Tibial artery (tissue), 4 donors: ENCODE measurements around the gene METTL13.

Experiments
- DNase-seq, 2 donors: peaks; one replicate each; pipeline ENCODE4 v3.0.0-alpha.2; 2019
- H3K27ac ChIP-seq, 2 donors: fragments of 200-600 bp; sonication (generic) in 1 of 2; 1 replicate in 1 of 2; 2 replicates in 1 of 2; pipeline ENCODE4 v1.5.1; 2018 to 2019; ENCODE audit warnings: mild to moderate bottlenecking in 1 of 2
- H3K27me3 ChIP-seq, 2 donors: fragments of 200-600 bp; sonication (generic) in 1 of 2; one replicate each; pipeline versions ENCODE4 v1.5.1 to v1.6.0; 2016 to 2019
- H3K36me3 ChIP-seq, 3 donors: fragments of 200-600 bp; sonication (generic) in 2 of 3; one replicate each; pipeline ENCODE4 v1.5.1; 2016 to 2019; ENCODE audit warnings: mild to moderate bottlenecking in 2 of 3
- H3K4me1 ChIP-seq, 4 donors: fragments of 200-600 bp; sonication (generic) in 2 of 4; 1 replicate in 3 of 4; 2 replicates in 1 of 4; pipeline ENCODE4 v1.5.1; 2016 to 2019
- H3K4me3 ChIP-seq, 2 donors: fragments of 200-600 bp; sonication (generic) in 1 of 2; 1 replicate in 1 of 2; 2 replicates in 1 of 2; pipeline ENCODE4 v1.5.1; 2018 to 2019; ENCODE audit warnings: mild to moderate bottlenecking in 2 of 2
- H3K9me3 ChIP-seq, 3 donors: fragments of 200-600 bp; sonication (generic) in 1 of 3; one replicate each; pipeline ENCODE4 v1.5.1; 2016 to 2019
- intact Hi-C: fragments of 100-400 bp; cut with DNase I; formaldehyde crosslinking; loops from one replicate; pipeline ENCODE4 v1.15.0; 2023; ENCODE audit warnings: low total_unique reads
- TF ChIP-seq, protein P1 (sequence below), 2 experiments: fragments of 200-600 bp in 1 of 2; fragments of 450-650 bp in 1 of 2; IDR thresholded peaks; one replicate each; pipeline ENCODE4 v1.5.1; 2017 to 2019; ENCODE audit warnings: antibody characterized with exemption in 2 of 2, mild to moderate bottlenecking in 1 of 2, moderate library complexity in 1 of 2

Gene METTL13

DNA sequence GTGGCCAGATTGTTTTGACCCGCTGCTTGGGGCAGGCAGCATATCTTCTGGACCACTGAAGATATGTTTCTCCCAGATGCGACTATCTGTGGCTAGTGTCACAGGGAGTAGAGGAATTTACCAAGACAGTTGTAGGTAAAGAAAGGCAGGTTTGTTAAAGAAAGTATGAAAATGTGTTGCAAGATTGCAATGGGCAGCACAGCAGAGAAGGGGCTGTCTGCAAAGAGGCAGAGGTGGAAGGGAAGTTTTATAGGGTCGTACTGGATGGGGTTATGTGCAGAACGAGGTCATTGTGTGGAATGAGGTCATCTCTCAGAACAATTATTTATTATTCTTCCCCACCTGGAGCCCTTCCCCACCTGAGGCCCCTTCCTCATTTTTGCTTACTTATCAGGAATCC is 24.6 kb upstream of the METTL13 start:
- intact Hi-C loops: no loop called here
- TF ChIP-seq, protein P1, sequence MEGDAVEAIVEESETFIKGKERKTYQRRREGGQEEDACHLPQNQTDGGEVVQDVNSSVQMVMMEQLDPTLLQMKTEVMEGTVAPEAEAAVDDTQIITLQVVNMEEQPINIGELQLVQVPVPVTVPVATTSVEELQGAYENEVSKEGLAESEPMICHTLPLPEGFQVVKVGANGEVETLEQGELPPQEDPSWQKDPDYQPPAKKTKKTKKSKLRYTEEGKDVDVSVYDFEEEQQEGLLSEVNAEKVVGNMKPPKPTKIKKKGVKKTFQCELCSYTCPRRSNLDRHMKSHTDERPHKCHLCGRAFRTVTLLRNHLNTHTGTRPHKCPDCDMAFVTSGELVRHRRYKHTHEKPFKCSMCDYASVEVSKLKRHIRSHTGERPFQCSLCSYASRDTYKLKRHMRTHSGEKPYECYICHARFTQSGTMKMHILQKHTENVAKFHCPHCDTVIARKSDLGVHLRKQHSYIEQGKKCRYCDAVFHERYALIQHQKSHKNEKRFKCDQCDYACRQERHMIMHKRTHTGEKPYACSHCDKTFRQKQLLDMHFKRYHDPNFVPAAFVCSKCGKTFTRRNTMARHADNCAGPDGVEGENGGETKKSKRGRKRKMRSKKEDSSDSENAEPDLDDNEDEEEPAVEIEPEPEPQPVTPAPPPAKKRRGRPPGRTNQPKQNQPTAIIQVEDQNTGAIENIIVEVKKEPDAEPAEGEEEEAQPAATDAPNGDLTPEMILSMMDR (IDR thresholded peaks at IDR 0.05): no peak
- Histone ChIP-seq H3K4me3 (no peak overlapping the region), H3K4me1 (peaks cover 0 to 3% (median 0%) of the 10 kb centered on the region in 4 donors), H3K36me3 (no peaks in the 10 kb centered on the region), H3K9me3 (no peaks in the 10 kb centered on the region), H3K27ac (no peak overlapping the region), H3K27me3 (no peaks in the 10 kb centered on the region)
- DNase-seq: no peak

DNA sequence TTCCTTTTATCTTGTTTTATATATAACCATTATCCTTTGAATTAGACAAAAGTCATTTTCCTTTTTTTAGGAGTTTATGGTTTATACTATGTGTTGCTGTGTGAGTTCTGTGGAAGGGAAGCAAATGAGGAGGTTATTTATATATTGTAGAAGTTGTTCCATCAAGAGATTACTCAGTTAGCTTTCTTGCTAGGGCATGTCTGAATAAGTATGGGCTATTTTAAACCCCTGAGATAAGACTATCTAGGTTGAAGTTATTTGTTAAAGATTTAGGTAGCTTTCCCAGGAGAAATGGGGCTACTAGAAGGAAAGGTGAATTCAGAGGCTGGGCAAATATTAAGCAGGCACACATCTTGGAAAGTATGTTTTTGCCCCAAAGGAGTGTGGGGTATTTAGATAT is 23.4 kb upstream of the METTL13 start:
- Histone ChIP-seq H3K36me3 (no peaks in the 10 kb centered on the region), H3K4me1 (peaks cover 0 to 3% (median 0%) of the 10 kb centered on the region in 4 donors), H3K9me3 (no peaks in the 10 kb centered on the region), H3K27ac (no peak overlapping the region), H3K27me3 (no peaks in the 10 kb centered on the region), H3K4me3 (no peak overlapping the region)
- TF ChIP-seq, protein P1 (IDR thresholded peaks at IDR 0.05): no peak
- no peak for DNase-seq
- intact Hi-C loops: no loop called here

DNA sequence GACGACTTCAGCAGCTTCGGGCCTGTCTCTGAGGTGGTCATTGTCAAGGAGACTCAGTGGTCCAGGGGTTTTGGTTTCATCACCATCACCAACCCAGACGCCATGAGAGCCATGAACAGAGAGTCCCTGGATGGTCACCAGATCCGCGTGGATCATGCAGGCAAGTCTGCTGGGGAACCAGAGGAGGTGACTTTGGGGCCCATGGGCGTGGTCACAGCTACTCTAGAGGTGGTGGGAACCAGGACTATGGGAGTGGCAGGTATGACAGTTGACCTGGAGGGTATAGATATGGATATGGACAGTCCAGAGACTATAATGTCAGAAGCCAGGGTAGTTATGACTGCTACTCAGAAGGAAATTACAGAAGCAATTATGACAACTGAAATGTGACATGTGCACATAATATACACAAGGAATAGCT is 19.3 kb upstream of the METTL13 start:
- intact Hi-C loops: no loop called here

DNA sequence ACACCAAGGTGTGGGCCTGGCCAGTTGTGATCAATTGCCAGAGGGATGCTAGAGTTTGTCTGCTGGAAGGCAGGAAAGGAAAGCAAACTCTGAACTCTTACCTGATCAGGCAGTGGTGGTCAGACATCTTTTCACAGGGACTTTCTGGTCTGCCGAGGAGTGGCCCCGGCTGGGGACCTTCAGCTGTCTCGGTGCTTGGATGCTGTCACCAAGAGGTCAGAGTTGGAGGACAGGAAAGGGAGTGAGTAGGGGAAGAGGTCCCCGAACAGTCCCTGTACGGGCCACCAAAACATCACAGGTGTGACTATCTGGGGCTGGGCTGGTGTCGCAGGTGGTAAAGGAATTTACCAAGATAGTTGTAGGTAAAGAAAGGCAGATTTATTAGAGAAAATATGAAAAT is 17.7 kb upstream of the METTL13 start:
- H3K27me3 ChIP-seq: no peaks in the 10 kb centered on the region
- H3K27ac ChIP-seq: no peak overlapping the region
- intact Hi-C loops: no loop called here
- H3K36me3 ChIP-seq: no peaks in the 10 kb centered on the region
- no peak for DNase-seq
- no peaks in the 10 kb centered on the region for H3K9me3 ChIP-seq
- no peak overlapping the region for H3K4me3 ChIP-seq
- TF ChIP-seq, protein P1 (IDR thresholded peaks at IDR 0.05): no peak
- H3K4me1 ChIP-seq: no peaks in the 10 kb centered on the region

More for the DNA sequence above, 19.3 kb upstream of the METTL13 start:
- no peaks in the 10 kb centered on the region for H3K9me3 ChIP-seq
- H3K27me3 ChIP-seq: no peaks in the 10 kb centered on the region
- H3K36me3 ChIP-seq: no peaks in the 10 kb centered on the region
- no peak for DNase-seq
- no peaks in the 10 kb centered on the region for H3K4me1 ChIP-seq
- H3K27ac ChIP-seq: no peak overlapping the region
- no peak overlapping the region for H3K4me3 ChIP-seq
- TF ChIP-seq, protein P1 (IDR thresholded peaks at IDR 0.05): no peak

DNA sequence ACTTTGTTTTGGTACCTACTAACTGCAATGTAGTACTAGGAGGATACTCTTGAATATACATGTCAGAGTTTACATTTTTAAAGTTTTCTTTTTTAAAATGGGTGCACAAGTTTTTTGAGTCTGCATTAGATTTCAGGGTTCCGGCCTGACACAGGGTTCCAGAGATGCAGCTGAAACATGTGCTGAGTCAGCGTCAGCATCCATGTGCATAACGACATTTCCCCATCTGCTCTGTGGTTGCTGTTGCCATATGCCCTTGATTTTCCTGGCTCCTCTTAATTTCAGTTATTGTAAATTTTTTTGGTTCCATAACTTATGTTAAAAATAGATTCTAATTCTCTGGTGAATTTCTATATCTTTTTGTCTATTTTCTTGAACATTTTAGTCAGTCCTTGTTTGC is 12.3 kb upstream of the METTL13 start:
- Histone ChIP-seq H3K27me3 (no peaks in the 10 kb centered on the region), H3K27ac (no peak overlapping the region), H3K4me3 (no peak overlapping the region), H3K36me3 (no peaks in the 10 kb centered on the region), H3K4me1 (no peaks in the 10 kb centered on the region), H3K9me3 (no peaks in the 10 kb centered on the region)
- no peak for DNase-seq
- TF ChIP-seq, protein P1 (IDR thresholded peaks at IDR 0.05): no peak
- intact Hi-C loops: no loop called here

DNA sequence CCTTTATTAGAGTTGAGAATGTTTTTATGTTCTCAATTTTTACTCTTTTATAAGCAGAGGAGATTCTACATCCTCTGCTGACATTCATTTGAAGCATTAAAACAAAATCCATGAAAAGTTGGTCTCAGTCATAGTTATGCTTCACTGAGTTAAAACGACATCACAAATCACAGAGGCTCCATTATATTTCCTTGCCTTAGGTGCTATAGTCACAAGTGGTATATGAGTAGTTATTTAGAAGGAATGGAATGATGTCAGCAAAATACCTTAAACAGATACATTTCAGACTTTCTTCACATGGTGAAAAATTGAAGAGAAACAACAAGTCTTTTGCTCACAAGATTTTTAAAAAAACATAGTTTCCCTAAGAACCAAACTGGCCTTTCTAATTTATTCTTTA is 11.7 kb upstream of the METTL13 start:
- no peaks in the 10 kb centered on the region for H3K36me3 ChIP-seq
- intact Hi-C loops: no loop called here
- TF ChIP-seq, protein P1 (IDR thresholded peaks at IDR 0.05): no peak

More for the DNA sequence above, 11.7 kb upstream of the METTL13 start:
- no peak for DNase-seq
- Histone ChIP-seq H3K27me3 (no peaks in the 10 kb centered on the region), H3K9me3 (no peaks in the 10 kb centered on the region), H3K4me3 (no peak overlapping the region), H3K27ac (no peak overlapping the region), H3K4me1 (no peaks in the 10 kb centered on the region)
